Activated CD8-positive, alpha-beta memory T cell treated with anti-CD3 and anti-CD28 coated beads, Interleukin-2, amount 50 U/mL, for 24 hours (primary cell): Measurements from ENCODE around the gene MRGPRD.

Experiments
- DNase-seq: peaks from one replicate; pipeline ENCODE4 v3.0.0-alpha.2; 2020; ENCODE audit errors: extremely low read depth

MRGPRD gene

DNA sequence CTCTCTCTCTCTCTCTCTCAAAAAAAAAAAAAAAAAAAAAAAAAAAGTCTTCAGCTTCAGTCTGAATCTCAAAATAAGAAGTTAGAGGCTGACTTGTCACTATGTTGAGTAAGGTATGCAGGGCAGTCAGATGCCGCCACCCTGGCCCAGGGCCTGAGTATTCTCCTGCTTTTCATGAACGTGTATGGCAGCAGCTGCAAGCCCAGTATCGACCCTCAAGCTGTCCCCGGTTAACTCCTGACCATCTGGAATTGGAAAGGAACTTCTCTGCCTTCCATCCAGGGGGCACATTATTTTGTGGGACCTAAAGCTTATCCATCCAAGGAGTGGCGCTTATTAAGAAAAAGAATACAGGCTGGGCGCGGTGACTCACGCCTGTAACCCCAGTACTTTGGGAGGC lies 11.4 kb downstream of the MRGPRD start:
- DNase-seq, result no peak

GRCh38 chr11:68968306-68969250 lies 12.2 kb downstream of the MRGPRD start:
- DNase-seq, result no peak

- no peak for DNase-seq
Observed at GRCh38 chr11:68966894-68967780, 13.6 kb downstream of the MRGPRD start.

DNA sequence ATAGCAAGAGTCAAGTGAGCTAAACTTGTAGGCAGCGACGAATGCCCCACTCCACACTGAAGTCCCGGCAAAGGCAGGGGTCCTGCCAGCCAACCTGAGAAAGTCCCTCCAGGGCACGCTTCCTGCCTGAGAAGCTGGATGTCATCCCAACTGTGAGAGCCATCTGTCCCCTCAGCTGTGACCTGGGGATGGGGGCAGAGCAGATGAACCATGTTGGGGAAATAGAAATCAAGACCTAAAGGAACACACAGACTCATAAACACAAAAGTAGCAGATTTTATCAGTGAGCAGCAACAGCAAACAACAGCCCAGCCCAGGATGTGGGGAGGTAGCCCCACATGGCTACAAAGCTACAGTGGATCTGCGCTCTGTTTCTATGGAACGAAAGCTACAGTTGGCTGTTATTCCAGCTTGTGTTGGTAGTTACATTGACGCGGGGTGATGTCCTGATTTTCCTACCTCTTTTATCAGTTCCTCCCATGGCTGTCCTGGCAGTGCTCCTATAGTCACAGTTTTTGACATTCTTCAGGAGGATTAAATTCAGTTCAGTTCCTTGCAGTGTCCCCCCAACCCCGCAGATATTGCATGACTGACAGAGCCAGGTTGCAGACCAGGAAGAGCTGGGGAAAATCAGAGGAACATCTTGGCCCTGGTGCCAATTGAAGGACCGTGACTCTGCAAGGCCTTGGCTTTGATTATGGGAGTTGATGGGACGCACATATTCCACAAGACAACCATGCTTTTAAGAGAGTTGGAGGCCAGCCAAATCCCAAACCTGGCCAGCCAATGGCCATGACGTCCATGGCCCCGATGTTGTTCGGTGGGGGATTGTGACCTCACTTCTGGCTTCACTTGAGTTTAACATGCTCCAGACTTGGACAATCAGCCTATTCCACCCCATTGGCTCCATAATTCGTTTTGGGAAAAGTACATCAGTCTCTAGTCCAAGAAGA lies 14.6 kb downstream of the MRGPRD start:
- DNase-seq, result no peak

GRCh38 chr11:68963779-68964178 lies 17.0 kb downstream of the MRGPRD start:
- no peak for DNase-seq

GRCh38 chr11:68962527-68963250 lies 18.1 kb downstream of the MRGPRD start:
- no peak for DNase-seq

DNA sequence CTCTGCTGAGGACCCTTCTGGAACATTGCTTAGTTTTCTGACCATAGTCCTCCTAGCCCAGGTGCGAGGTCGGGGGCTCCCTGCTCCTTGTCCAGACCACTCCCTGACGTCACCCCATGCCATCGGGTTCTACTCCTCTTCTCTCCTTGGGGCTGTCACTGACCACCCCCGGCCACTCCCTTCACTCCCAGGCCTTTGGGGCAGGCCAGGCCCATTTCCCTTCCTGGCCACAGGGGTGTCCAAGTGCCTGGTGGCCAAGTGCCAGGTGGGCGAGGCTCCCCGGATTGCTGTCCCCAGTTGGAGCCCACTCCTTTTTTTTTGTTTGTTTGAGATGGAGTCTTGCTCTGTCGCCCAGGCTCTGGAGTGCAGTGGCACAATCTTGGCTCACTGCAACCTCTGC lies 19.5 kb downstream of the MRGPRD start:
- no peak for DNase-seq

DNA sequence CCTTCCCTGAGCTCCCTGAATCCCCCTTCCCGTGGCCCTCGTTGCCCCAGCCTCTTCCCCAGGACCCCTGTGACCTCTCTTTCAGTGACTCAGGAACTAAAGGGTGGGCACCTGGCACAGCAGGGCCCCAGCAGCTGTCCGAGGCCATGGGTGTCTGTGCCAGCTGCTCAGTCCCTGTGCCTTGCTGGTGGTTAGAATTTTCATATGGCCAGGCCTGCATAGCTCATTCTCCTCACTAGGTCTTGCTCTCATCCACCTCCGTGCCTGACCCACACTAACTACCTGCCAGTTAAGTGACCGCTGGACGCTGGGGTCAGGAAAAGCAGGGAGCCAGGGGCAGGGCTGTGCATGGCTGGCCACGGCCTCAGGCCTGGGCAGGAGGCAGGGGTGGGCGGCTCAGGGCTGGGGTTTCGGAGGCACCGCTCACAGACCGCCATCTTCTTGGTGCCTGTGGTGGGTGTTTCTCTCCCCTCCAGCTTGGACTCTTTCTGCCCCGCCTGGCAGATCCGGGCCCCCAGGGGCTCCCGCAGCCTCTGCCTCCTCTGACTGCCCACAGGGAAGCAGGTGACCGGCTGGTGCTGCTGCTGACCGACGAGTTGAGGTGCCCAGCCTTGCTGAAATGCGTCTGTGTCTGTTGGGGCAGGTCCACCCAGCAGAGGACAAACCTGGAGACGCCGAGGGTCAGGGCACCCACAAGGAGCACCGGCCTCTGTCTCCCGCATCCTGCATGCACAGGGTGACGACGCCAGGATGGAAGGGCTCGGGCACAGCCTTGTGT lies 20.3 kb downstream of the MRGPRD start:
- no peak for DNase-seq

DNA sequence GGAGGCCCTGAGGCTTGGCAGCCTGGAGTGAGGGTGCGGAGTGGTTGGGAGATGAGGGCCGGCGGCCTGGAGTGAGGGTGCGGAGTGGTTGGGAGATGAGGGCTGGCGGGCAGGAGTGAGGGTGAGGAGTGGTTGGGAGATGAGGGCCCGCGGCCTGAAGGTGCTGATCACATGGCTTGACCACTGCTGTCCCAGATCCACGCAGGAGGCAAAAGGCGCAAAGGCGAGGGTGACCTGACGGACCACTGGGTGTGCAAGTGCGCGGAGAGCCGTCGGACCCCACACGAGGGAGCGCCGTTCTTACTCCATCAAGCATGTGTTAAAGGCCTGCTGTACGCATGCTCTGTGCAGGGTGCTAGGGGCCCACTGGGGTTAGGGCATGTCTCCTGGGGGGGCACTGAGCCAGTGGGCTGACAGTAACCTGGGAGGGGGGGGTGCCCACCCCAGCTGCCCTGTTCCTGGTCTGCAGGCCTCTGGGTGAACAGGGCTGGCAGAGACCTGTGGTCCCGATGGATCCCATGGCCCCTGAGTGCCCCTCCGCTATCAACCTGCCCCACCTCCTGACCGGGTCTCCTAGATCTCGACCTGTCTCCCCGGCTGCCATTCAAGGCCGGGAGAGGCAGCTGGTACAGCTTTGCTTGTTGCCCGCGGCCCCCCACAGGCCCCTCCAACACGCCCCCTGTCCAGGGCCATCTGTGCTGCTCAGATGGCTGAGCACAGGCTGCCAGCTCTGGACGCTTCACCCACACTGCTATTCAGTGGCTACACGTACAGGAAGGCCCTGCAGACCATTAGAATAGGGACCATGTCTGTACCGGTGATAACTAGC lies 21.1 kb downstream of the MRGPRD start:
- DNase-seq, result no peak

- DNase-seq, result no peak
Observed at GRCh38 chr11:68958211-68958610, 22.6 kb downstream of the MRGPRD start.

DNA sequence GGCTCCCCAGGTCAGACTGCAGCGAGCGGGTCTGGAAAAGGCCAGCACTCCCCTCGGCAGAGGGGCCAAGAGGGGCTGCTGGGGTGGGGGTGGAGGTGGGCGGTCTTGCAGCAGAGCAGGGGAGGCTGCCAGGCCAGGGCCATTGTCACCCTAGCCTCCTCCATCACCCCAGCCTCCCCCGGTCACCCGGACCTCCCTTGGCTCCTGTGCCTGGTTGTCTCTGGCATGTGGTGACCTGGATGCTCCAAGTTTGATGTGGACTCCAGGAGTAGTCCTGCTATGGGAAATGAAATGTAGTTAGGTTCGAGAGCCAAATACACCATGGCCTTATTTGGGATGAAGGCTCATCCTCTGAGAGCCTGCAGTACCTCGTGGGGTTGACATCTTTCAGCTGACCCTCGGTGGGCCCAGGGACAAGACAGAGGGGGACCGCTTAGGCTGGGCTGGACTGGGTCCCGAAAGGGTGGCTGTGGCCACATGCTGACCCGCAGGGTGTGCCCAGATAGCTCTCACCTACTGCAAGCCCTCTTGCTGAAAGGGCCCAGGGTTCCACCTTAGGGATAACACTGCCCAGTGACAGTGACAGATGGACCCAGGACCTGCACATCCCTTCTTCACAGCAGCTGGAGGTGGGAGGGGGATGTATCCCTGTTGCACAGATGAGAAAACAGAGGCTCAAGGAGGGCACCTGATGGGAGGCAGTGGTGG lies 24.1 kb downstream of the MRGPRD start:
- no peak for DNase-seq

- no peak for DNase-seq
Observed at GRCh38 chr11:68956142-68956541, 24.6 kb downstream of the MRGPRD start.

DNA sequence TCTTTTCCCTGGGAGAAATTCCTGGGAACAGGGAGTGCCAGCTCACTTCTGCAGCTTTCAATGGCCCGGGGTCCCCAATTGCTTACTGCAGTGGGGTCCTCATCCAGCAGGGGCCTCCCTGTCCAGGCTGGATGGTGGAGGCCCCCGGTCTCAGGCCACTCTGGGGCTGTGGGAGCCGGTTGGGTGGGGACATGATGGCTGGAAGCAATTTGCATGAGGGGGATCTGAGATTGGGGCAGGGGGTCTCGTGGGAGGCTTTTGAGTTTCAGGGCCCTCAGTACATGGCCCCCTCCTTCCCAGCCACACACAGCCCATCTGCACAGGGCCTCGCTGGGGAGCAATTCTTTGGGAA lies 25.2 kb downstream of the MRGPRD start:
- no peak for DNase-seq

- no peak for DNase-seq
Observed at GRCh38 chr11:68954836-68955606, 25.8 kb downstream of the MRGPRD start.

DNA sequence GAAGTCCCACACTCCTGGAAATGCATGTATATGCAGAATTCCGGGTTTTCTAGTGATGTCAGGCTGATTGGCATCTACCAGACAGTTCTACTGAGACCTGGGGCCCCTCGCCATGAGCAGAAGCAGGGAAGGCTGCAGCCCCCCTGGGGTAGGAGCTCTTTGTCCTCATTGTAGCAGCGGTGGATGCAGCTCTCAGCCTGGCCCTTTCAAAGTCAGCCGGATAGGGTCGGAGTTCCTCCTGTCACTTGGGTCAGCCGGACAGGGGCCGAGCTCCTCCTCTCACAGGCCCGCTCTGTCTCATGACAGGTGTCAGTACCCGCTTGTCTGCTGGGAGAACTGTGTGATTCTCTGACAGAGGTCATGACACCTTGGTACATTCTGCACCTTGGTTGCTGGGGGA lies 30.0 kb downstream of the MRGPRD start:
- no peak for DNase-seq

- no peak for DNase-seq
Observed at GRCh38 chr11:68950270-68950669, 30.5 kb downstream of the MRGPRD start.

DNA sequence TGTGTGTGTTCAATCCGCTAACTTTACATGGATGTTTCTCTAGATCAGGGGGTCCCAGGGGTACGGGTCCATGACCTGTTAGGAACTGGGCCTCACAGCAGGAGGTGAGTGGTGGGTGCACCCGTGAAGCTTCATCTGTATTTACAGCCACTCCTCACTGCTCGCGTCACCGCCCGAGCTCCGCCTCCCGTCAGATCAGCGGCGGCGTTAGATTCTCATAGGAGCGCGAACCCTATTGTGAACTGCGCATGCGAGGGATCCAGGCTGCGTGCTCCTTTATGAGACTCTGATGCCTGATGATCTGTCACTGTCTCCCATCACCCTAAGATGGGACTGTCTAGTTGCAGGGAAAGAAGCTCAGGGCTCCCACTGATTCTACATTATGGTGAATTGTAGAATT lies 31.9 kb downstream of the MRGPRD start:
- DNase-seq, result no peak

GRCh38 chr11:68948496-68948895 lies 32.3 kb downstream of the MRGPRD start:
- DNase-seq, result no peak
